SK-N-MC (cell line): ENCODE measurements around the gene ACTN1.

ENCODE experiments used
- EZH2 ChIP-seq: fragments of 200-600 bp; sonication (generic); IDR thresholded peaks from one replicate; pipeline ENCODE4 v1.6.1; 2017; ENCODE audit warnings: antibody characterized with exemption
- POLR2AphosphoS5 ChIP-seq: IDR thresholded peaks from 2 replicates; pipeline ENCODE4 v1.6.1; 2012; ENCODE audit warnings: mild to moderate bottlenecking, low read depth, low read length, borderline replicate concordance

DNA sequence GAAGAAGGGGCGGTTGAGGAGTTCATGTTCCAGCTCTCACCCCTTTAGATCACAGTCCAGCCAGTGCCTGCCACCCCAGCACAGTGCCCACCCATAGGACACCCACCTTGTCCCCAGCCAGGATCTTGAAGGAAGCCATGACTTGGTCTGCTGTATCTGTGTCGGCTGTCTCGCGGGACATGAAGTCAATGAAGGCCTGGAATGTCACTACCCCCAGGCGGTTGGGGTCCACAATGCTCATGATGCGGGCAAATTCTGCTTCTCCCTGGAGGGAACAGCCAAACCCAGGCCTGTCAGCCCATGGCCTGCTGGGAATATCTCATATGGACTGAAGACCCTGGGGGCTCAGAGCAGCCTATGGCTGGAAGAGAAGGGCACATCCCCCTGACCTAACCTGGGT lies 102.1 kb downstream of the ACTN1 start:
- TF ChIP-seq EZH2: no peak
- TF ChIP-seq POLR2AphosphoS5: no peak
